Nephron progenitor cell (in vitro differentiated cells): ENCODE measurements around the gene NLN.

Experiments
- DNase-seq: peaks from one replicate; pipeline ENCODE4 v3.0.0; 2021
- H3K27ac Mint-ChIP-seq: 2 replicates; pipeline ENCODE4 v1.8.0; 2021; ENCODE audit warnings: mild to moderate bottlenecking, moderate library complexity, mixed read lengths
- H3K27me3 Mint-ChIP-seq: 2 replicates; pipeline ENCODE4 v1.8.0; 2021; ENCODE audit warnings: mild to moderate bottlenecking, low read depth, mixed read lengths; ENCODE audit not compliant: poor library complexity
- H3K36me3 Mint-ChIP-seq: 2 replicates; pipeline ENCODE4 v1.8.0; 2021; ENCODE audit warnings: low read depth, mixed read lengths
- H3K4me1 Mint-ChIP-seq: 2 replicates; pipeline ENCODE4 v1.8.0; 2021; ENCODE audit warnings: mixed read lengths
- H3K4me3 Mint-ChIP-seq: 2 replicates; pipeline ENCODE4 v1.8.0; 2021; ENCODE audit warnings: mild to moderate bottlenecking, moderate library complexity, mixed read lengths
- H3K9me3 Mint-ChIP-seq: 2 replicates; pipeline ENCODE4 v1.8.0; 2021; ENCODE audit warnings: mild to moderate bottlenecking, moderate library complexity, mixed read lengths
- TF ChIP-seq, protein P1 (sequence below): fragments of 200-600 bp; sonication (generic); IDR thresholded peaks from 2 replicates; pipeline ENCODE4 v1.5.0; 2021; ENCODE audit warnings: antibody characterized with exemption

The NLN gene

DNA sequence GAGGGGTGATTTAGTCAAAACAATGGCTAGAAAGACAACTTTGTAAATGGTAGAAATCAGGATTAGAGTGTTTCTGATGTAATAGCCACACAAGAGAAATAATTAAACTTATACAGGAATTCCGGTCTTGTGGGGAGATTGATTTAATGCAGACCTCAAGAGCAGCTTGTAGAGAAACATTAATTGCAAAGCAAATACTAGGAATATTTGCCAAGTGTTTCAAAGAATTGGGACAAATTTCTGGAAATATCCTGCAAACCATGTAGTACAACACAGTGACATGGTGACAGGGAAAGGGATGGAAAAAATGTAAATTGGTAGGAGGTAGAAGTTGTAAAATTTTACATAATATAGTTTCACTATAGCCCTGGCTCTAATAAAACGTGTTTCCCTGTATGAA, 28.9 kb downstream of the NLN start:
- Mint-ChIP-seq H3K27ac (no peak overlapping the region), H3K9me3 (peaks cover 19% of the 10 kb centered on the region)
- TF ChIP-seq, protein P1, sequence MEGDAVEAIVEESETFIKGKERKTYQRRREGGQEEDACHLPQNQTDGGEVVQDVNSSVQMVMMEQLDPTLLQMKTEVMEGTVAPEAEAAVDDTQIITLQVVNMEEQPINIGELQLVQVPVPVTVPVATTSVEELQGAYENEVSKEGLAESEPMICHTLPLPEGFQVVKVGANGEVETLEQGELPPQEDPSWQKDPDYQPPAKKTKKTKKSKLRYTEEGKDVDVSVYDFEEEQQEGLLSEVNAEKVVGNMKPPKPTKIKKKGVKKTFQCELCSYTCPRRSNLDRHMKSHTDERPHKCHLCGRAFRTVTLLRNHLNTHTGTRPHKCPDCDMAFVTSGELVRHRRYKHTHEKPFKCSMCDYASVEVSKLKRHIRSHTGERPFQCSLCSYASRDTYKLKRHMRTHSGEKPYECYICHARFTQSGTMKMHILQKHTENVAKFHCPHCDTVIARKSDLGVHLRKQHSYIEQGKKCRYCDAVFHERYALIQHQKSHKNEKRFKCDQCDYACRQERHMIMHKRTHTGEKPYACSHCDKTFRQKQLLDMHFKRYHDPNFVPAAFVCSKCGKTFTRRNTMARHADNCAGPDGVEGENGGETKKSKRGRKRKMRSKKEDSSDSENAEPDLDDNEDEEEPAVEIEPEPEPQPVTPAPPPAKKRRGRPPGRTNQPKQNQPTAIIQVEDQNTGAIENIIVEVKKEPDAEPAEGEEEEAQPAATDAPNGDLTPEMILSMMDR: no peak

GRCh38 chr5:65753189-65753588, 31.2 kb downstream of the NLN start:
- Mint-ChIP-seq H3K4me1 (no peaks in the 10 kb centered on the region), H3K27ac (no peak overlapping the region), H3K36me3 (peaks cover 11% of the 10 kb centered on the region), H3K4me3 (no peak overlapping the region), H3K9me3 (peaks cover 3% of the 10 kb centered on the region), H3K27me3 (no peaks in the 10 kb centered on the region)
- TF ChIP-seq, protein P1: no peak
- DNase-seq: no peak

More for the DNA sequence above, 28.9 kb downstream of the NLN start:
- peaks cover 29% of the 10 kb centered on the region for H3K36me3 Mint-ChIP-seq
- no peak for DNase-seq
- no peaks in the 10 kb centered on the region for H3K27me3 Mint-ChIP-seq
- H3K4me1 Mint-ChIP-seq: no peaks in the 10 kb centered on the region
- no peak overlapping the region for H3K4me3 Mint-ChIP-seq

- Mint-ChIP-seq H3K27ac (no peak overlapping the region), H3K4me1 (no peaks in the 10 kb centered on the region), H3K36me3 (peaks cover 26% of the 10 kb centered on the region), H3K9me3 (no peaks in the 10 kb centered on the region), H3K4me3 (no peak overlapping the region), H3K27me3 (no peaks in the 10 kb centered on the region)
- DNase-seq: no peak
- TF ChIP-seq, protein P1: no peak
Observed at GRCh38 chr5:65758546-65759144, 36.6 kb downstream of the NLN start.

GRCh38 chr5:65760504-65761275, 38.7 kb downstream of the NLN start:
- Mint-ChIP-seq H3K4me3 (no peak overlapping the region), H3K27ac (no peak overlapping the region), H3K9me3 (no peaks in the 10 kb centered on the region), H3K27me3 (no peaks in the 10 kb centered on the region), H3K4me1 (no peaks in the 10 kb centered on the region), H3K36me3 (peaks cover 37% of the 10 kb centered on the region)
- TF ChIP-seq, protein P1: no peak
- no peak for DNase-seq

- Mint-ChIP-seq H3K4me3 (no peak overlapping the region), H3K9me3 (peaks cover 8% of the 10 kb centered on the region), H3K27ac (no peak overlapping the region), H3K4me1 (peaks cover 6% of the 10 kb centered on the region), H3K27me3 (no peaks in the 10 kb centered on the region), H3K36me3 (peaks cover 53% of the 10 kb centered on the region)
- TF ChIP-seq, protein P1: no peak
- no peak for DNase-seq
Observed at GRCh38 chr5:65762234-65762633, 40.2 kb downstream of the NLN start.
